Cardiac muscle cell (in vitro differentiated cells and primary cell): ENCODE measurements around the gene CCDC6. TPM values are rescaled to one million over a fixed set of nuclear protein-coding genes. Genes with fewer than 3 reads are reported as not detected.

Experiments
- DNase-seq, 2 donors: peaks; one replicate each; pipeline versions ENCODE4 v3.0.0 to v3.0.0-alpha.2; 2010 to 2017; ENCODE audit warnings: low read depth in 1 of 2, low spot score in 1 of 2
- H3K27ac ChIP-seq: fragments of 200-600 bp; sonication (generic); 2 replicates; pipeline ENCODE4 v1.5.1; 2016
- H3K27me3 ChIP-seq: fragments of 200-600 bp; sonication (generic); 2 replicates; pipeline ENCODE4 v1.6.0; 2016; ENCODE audit warnings: control low read depth
- H3K36me3 ChIP-seq: fragments of 200-600 bp; sonication (generic); 2 replicates; pipeline ENCODE4 v1.5.1; 2016; ENCODE audit warnings: control low read depth
- H3K4me1 ChIP-seq: fragments of 200-600 bp; sonication (generic); 2 replicates; pipeline ENCODE4 v1.8.1; 2017; ENCODE audit warnings: low read depth, mild to moderate bottlenecking, mixed run types
- H3K4me3 ChIP-seq: fragments of 200-600 bp; sonication (generic); 2 replicates; pipeline ENCODE4 v1.5.1; 2016; ENCODE audit warnings: mild to moderate bottlenecking
- H3K9me3 ChIP-seq: fragments of 200-600 bp; sonication (generic); 2 replicates; pipeline ENCODE4 v1.5.1; 2017; ENCODE audit warnings: low read depth, mild to moderate bottlenecking, control low read depth
- CTCF ChIP-seq: IDR thresholded peaks from 2 replicates; pipeline ENCODE4 v1.5.1; 2012; ENCODE audit warnings: low read depth, mild to moderate bottlenecking, low read length
- polyA plus RNA-seq: library from polyadenylated mRNA; unstranded; fragments of >200 nt; fragmentation: Nextera tagmentation; extraction: Ambion mirVana; gene quantifications from 2 replicates; pipeline ENCODE4 v1.2.1, GENCODE V29; 2016
- total RNA-seq: library from RNA; depleted of rRNA; stranded (reverse); fragments of >200 nt; gene quantifications from 2 replicates; pipeline ENCODE4 v1.2.3, GENCODE V29; 2016

CCDC6 gene
- total and polyA plus RNA-seq, 2 experiments from 2014 or later, result 11.0 to 22.2 TPM

DNA sequence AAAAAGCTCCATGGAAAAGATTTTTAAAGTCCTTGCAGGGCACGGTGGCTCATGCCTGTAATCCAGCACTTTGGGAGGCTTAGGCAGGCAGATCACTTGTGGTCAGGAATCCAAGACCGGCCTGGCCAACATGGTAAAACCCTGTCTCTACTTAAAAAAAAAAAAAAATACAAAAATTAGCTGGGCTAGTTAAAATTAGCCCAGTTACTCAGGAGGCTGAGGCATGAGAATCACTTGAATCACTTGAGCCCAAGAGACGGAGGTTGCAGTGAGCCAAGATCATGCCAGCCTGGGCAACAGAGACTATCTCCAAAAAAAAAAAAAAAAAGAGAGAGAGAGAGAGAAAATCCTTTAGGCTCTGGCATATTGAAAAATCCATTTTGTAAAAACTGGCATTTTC is 61.9 kb downstream of the CCDC6 start:
- no peak overlapping the region for H3K4me3 ChIP-seq
- no peaks in the 10 kb centered on the region for H3K9me3 ChIP-seq
- no peaks in the 10 kb centered on the region for H3K4me1 ChIP-seq
- H3K36me3 ChIP-seq, result peaks cover 9% of the 10 kb centered on the region
- no peak for DNase-seq
- H3K27ac ChIP-seq, result no peak overlapping the region
- no peak for TF ChIP-seq CTCF
- no peaks in the 10 kb centered on the region for H3K27me3 ChIP-seq

- H3K27ac ChIP-seq, result no peak overlapping the region
- peaks cover 7% of the 10 kb centered on the region for H3K36me3 ChIP-seq
- no peak overlapping the region for H3K4me3 ChIP-seq
- no peaks in the 10 kb centered on the region for H3K4me1 ChIP-seq
- TF ChIP-seq CTCF, result no peak
- DNase-seq, result no peak
- H3K9me3 ChIP-seq, result no peaks in the 10 kb centered on the region
- H3K27me3 ChIP-seq, result no peaks in the 10 kb centered on the region
Measured at GRCh38 chr10:59843748-59844147, 62.6 kb downstream of the CCDC6 start.

- no peaks in the 10 kb centered on the region for H3K27me3 ChIP-seq
- TF ChIP-seq CTCF, result no peak
- no peak overlapping the region for H3K27ac ChIP-seq
- no peaks in the 10 kb centered on the region for H3K9me3 ChIP-seq
- H3K36me3 ChIP-seq, result peaks cover 3% of the 10 kb centered on the region
- H3K4me3 ChIP-seq, result no peak overlapping the region
- H3K4me1 ChIP-seq, result peaks cover 18% of the 10 kb centered on the region
- peak in 1 of 2 donors; percentile 28 for DNase-seq
Measured at GRCh38 chr10:59839576-59839975, 66.8 kb downstream of the CCDC6 start.

DNA sequence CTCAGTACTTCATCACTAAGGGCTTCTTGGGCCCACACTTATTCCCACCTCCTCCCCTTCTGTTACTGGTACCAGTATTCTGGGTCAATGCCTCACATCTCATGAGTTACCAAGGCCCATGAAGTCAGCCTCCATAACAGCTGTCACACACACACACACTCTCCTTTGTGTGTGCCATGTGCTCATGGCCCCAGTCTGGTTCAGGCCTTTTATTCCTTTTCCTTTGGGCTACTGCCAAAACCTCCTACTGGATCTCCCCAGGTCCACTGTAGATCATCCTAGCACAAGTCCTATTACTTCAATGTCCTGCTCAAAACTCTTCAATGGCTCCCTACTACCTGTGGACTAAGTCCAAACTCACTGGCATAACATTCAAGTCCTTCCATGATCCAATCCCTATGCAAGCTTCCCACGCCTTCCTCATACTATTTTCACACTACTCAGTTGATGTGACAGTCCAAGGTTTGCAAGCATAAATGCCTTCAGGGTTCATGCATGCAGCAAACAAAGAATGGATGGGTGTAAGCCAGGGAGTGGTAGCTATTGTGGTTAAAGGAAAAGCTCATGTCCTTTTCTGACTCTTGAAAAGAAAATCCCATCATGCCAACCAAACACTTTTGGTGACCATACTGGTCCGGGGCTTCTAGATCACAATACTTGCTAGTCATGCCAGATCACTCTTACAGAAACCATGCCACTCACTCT is 68.1 kb downstream of the CCDC6 start:
- Histone ChIP-seq H3K27ac (peak overlapping the region; percentile 31), H3K27me3 (no peaks in the 10 kb centered on the region), H3K4me3 (no peak overlapping the region), H3K9me3 (no peaks in the 10 kb centered on the region), H3K4me1 (peaks cover 28% of the 10 kb centered on the region), H3K36me3 (peaks cover 3% of the 10 kb centered on the region)
- no peak for DNase-seq
- no peak for TF ChIP-seq CTCF

DNA sequence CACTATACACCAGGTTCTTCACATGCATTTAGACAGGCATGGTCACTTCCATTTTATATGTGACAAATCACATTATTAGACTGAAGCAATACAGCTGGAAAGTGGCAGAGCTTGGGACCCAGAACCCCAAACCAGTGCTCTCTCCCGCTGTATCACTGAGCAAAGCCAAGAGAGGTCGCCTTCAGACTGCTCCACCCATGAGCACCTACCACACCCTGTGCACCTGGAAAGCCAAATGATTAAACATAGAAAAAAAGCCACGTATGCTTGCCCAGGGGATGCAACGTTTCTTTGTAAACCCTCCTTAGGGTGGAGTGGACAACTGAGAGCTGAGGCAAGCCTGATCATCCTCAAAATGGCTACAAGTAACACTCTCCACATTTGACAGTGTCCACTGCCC is 72.5 kb downstream of the CCDC6 start:
- Histone ChIP-seq H3K4me1 (peaks cover 32% of the 10 kb centered on the region), H3K27me3 (no peaks in the 10 kb centered on the region), H3K9me3 (no peaks in the 10 kb centered on the region), H3K36me3 (no peaks in the 10 kb centered on the region), H3K4me3 (no peak overlapping the region), H3K27ac (peak overlapping the region; percentile 95)
- DNase-seq, result no peak
- no peak for TF ChIP-seq CTCF
